ENCODE measurements around the gene NRG3.

- TF ChIP-seq CTCF (IDR thresholded peaks at IDR 0.05) (no peak), POLR2AphosphoS5 (IDR thresholded peaks at IDR 0.05) (no peak)
These were observed 1014.7 kb downstream of the NRG3 start for GRCh38 chr10:82889728-82890127.

Data from transverse colon (tissue), 4 donors.